ENCODE measurements around the gene NOVA2.

GRCh38 chr19:45959517-45960025 lies 14.1 kb downstream of the NOVA2 start:
- TF ChIP-seq CTCF (IDR thresholded peaks at IDR 0.05; ENCODE audit: borderline replicate concordance, extremely low read depth, low read length, poor library complexity, severe bottlenecking) = no peak
- TF ChIP-seq EZH2 (IDR thresholded peaks at IDR 0.05; ENCODE audit: borderline replicate concordance, low read depth, low read length, severe bottlenecking) = no peak

Data from DND-41 (cell line).